Measurements from ENCODE around the gene OPRPN. TPM values are rescaled to one million over a fixed set of nuclear protein-coding genes. Genes with fewer than 3 reads are reported as not detected.

The OPRPN gene, protein sequence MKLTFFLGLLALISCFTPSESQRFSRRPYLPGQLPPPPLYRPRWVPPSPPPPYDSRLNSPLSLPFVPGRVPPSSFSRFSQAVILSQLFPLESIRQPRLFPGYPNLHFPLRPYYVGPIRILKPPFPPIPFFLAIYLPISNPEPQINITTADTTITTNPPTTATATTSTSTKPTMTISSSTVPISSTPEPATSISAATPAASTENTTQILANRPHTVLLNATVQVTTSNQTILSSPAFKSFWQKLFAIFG
- total RNA-seq = not detected in 2 replicates

DNA sequence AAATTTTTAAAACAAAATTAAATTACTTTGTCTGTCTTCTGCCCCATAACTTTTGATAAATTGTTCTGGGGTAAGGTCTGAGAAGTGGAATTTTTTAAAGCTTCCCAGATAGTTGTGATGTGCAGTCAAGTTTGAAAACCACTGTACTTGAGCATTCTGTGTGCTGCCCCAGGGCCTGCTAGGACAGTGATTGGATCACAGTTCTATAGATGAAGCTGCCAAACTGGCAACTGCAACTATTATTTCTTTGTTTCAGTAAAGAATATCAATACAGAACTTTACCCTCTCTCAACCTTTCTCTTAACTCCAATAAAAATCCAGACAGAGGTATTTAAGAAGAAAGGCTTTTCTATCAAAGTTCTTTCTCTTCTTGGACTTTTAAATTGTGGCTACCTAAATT is at the start of gene OPRPN:
OPRPN (plus strand) TSS at position 361 of the 400 bp plus-strand sequence. CDS start 1,346 bp downstream, outside the sequence.

DNA sequence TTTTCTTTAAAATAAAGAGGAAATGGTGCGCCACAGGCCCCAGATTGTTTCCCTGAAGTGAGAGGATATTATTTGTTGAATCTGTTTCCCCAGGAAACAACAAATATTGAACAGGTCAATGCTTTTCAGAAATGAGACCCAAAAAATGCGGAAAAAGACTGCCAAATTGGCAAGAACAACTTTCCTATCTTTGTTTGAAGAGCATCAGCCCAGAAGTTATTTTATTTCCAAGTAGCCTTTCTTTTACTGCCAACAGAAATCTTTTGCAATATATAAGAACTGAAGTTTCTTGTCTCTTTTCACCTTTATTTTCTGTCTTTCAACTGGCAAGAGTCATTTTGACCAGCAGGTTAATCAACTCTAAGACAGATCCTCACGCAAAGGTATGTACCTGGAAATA is 37.3 kb upstream of the OPRPN start, which contains the start of gene SMR3A:
SMR3A (plus strand) TSS at position 301 of the 400 bp plus-strand sequence. CDS start 1,356 bp downstream, outside the sequence.

DNA sequence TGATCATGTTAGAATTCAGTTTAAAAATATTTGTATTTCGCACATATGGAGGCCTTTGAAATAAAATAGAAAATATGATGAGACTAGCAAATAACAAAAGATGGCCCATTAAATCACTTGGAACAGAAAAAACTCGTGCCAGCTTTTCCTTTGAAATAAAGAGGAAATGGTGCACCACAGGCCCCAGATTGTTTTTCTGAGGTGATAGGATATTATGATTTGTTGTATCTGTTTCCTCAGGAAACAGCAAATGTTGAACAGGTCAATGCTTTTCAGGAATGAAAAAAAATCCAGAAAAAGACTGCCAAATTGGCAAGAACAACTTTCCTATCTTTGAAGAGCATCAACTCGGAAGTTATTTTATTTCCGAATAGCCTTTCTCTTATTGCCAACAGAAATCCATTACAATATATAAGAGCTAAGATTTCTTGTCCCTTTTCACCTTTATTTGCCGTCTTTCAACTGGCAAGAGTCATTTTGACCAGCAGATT is 15.0 kb upstream of the OPRPN start, which contains the start of gene SMR3B:
SMR3B (plus strand) TSS at position 441 of the 491 bp plus-strand sequence. CDS start 1,380 bp downstream, outside the sequence.

Other genes starting within 250 kb of the OPRPN start
- not detected in 2 replicates for gene PRR27, start 243.7 kb upstream of the OPRPN start, total RNA-seq
- not detected in 2 replicates for gene ODAM, start 202.2 kb upstream of the OPRPN start, total RNA-seq
- not detected in 2 replicates for gene FDCSP, start 171.8 kb upstream of the OPRPN start, total RNA-seq
- gene CSN3, start 155.3 kb upstream of the OPRPN start, total RNA-seq = not detected in 2 replicates
- not detected in 2 replicates for gene CABS1, start 63.0 kb upstream of the OPRPN start, total RNA-seq
- not detected in 2 replicates for gene SMR3A, start 37.2 kb upstream of the OPRPN start, total RNA-seq
- gene SMR3B, start 14.8 kb upstream of the OPRPN start, total RNA-seq = not detected in 2 replicates
- gene MUC7, start 74.3 kb downstream of the OPRPN start, total RNA-seq = not detected in 2 replicates
- gene AMTN, start 120.6 kb downstream of the OPRPN start, total RNA-seq = 0.34 and 1.3 TPM in 2 replicates
- gene AMBN, start 194.3 kb downstream of the OPRPN start, total RNA-seq = not detected in 2 replicates
- gene ENAM, start 230.8 kb downstream of the OPRPN start, total RNA-seq = not detected in 2 replicates